Keratinocyte (primary cell): ENCODE data around the gene SLC25A11. TPM values are rescaled to one million over a fixed set of nuclear protein-coding genes. Genes with fewer than 3 reads are reported as not detected.

ENCODE experiments used
- DNase-seq: peaks from one replicate; pipeline ENCODE4 v3.0.0-alpha.2; 2011; ENCODE audit warnings: low read depth, missing footprints, low spot score
- FAIRE-seq: peaks from 2 replicates; lab custom pipeline; 2011; peaks lifted over from hg19 to GRCh38; lab: Jason Lieb, UNC
- H2AFZ ChIP-seq: 2 replicates; pipeline ENCODE4 v1.6.0; 2012; ENCODE audit warnings: low read length, control low read depth, inconsistent platforms; ENCODE audit not compliant: control insufficient read depth
- H3K27ac ChIP-seq: 2 replicates; pipeline ENCODE4 v1.5.1; 2011; ENCODE audit warnings: low read length; ENCODE audit not compliant: control insufficient read depth, insufficient read depth
- H3K27me3 ChIP-seq: 3 replicates; pipeline ENCODE4 v1.6.0; 2011; ENCODE audit warnings: low read length; ENCODE audit not compliant: control insufficient read depth, insufficient read depth; ENCODE audit errors: extremely low read depth
- H3K36me3 ChIP-seq, 2 experiments: 2 replicates in 1 of 2; 3 replicates in 1 of 2; pipeline ENCODE4 v1.5.1; 2011; ENCODE audit warnings: low read length in 2 of 2, mild to moderate bottlenecking in 1 of 2; ENCODE audit not compliant: control insufficient read depth in 2 of 2, insufficient read depth in 2 of 2; ENCODE audit errors: extremely low read depth in 1 of 2
- H3K4me1 ChIP-seq: 3 replicates; pipeline ENCODE4 v1.5.1; 2011; ENCODE audit warnings: low read length; ENCODE audit not compliant: control insufficient read depth, insufficient read depth; ENCODE audit errors: extremely low read depth
- H3K4me2 ChIP-seq: 3 replicates; pipeline ENCODE4 v1.6.0; 2011; ENCODE audit warnings: low read depth, low read length; ENCODE audit not compliant: control insufficient read depth, insufficient read depth; ENCODE audit errors: extremely low read depth
- H3K4me3 ChIP-seq, 3 experiments: fragments of 200-600 bp in 1 of 3; sonication (generic) in 1 of 3; 2 replicates in 2 of 3; 3 replicates in 1 of 3; pipeline ENCODE4 v1.5.1; 2011 to 2016; ENCODE audit warnings: low read length in 3 of 3, mild to moderate bottlenecking in 3 of 3, control low read depth in 2 of 3, inconsistent platforms in 1 of 3, low read depth in 1 of 3, mixed read lengths in 1 of 3, mixed run types in 1 of 3, moderate library complexity in 1 of 3; ENCODE audit not compliant: control insufficient read depth in 2 of 3, insufficient read depth in 2 of 3; ENCODE audit errors: extremely low read depth in 1 of 3
- H3K79me2 ChIP-seq: 2 replicates; pipeline ENCODE4 v1.6.0; 2012; ENCODE audit warnings: low read length; ENCODE audit not compliant: control insufficient read depth, insufficient read depth
- H3K9ac ChIP-seq: 3 replicates; pipeline ENCODE4 v1.6.0; 2011; ENCODE audit warnings: low read length; ENCODE audit not compliant: control insufficient read depth, insufficient read depth; ENCODE audit errors: extremely low read depth
- H3K9me1 ChIP-seq: 3 replicates; pipeline ENCODE4 v1.6.0; 2011; ENCODE audit warnings: low read length; ENCODE audit not compliant: control insufficient read depth, insufficient read depth; ENCODE audit errors: extremely low read depth
- H3K9me3 ChIP-seq: 2 replicates; pipeline ENCODE4 v1.5.1; 2012; ENCODE audit warnings: low read depth, low read length; ENCODE audit not compliant: control insufficient read depth
- H4K20me1 ChIP-seq: 3 replicates; pipeline ENCODE4 v1.6.0; 2011; ENCODE audit warnings: low read length; ENCODE audit not compliant: control insufficient read depth, insufficient read depth; ENCODE audit errors: extremely low read depth
- EZH2 ChIP-seq: IDR thresholded peaks from one replicate; pipeline ENCODE4 v1.6.1; 2012; ENCODE audit warnings: inconsistent platforms, mild to moderate bottlenecking, low read length, moderate library complexity
- dilution Hi-C: fragments of 300-500 bp; cut with MboI; formaldehyde crosslinking; loops from one replicate; pipeline ENCODE4 v1.7.0; 2020; ENCODE audit warnings: low sequenced_read_pairs; ENCODE audit not compliant: extremely low pct_ligation_motif_present
- polyA plus RNA-seq, 5 experiments: library from polyadenylated mRNA; depleted of rRNA in 3 of 5; stranded (reverse) in 3 of 5; stranded (forward) in 1 of 5; unstranded in 1 of 5; fragments of >200 nt; gene quantifications; 1 replicate in 1 of 5; 2 replicates in 3 of 5; 3 replicates in 1 of 5; pipeline versions ENCODE4 v1.2.1 to v1.2.3, GENCODE V29; 2011 to 2012; ENCODE audit warnings: missing spikeins in 2 of 5, low read depth in 1 of 5, low replicate concordance in 1 of 5
- TF ChIP-seq, protein P1 (sequence below), 3 experiments: IDR thresholded peaks in 1 of 3; conservative IDR thresholded peaks in 1 of 3; optimal IDR thresholded peaks in 1 of 3; 2 replicates in 2 of 3; 3 replicates in 1 of 3; pipeline versions ENCODE3 to v1.5.1; 2011; ENCODE audit warnings: low read length in 3 of 3, mild to moderate bottlenecking in 3 of 3, moderate library complexity in 2 of 3, control low read depth in 1 of 3, inconsistent platforms in 1 of 3; ENCODE audit not compliant: insufficient read depth in 2 of 3; ENCODE audit errors: extremely low read depth in 1 of 3

SLC25A11 gene
- polyA plus RNA-seq, 1 donor (not counting 4 experiments of a cell fraction or from before 2014, with no cell fraction given): 33.8 TPM

DNA sequence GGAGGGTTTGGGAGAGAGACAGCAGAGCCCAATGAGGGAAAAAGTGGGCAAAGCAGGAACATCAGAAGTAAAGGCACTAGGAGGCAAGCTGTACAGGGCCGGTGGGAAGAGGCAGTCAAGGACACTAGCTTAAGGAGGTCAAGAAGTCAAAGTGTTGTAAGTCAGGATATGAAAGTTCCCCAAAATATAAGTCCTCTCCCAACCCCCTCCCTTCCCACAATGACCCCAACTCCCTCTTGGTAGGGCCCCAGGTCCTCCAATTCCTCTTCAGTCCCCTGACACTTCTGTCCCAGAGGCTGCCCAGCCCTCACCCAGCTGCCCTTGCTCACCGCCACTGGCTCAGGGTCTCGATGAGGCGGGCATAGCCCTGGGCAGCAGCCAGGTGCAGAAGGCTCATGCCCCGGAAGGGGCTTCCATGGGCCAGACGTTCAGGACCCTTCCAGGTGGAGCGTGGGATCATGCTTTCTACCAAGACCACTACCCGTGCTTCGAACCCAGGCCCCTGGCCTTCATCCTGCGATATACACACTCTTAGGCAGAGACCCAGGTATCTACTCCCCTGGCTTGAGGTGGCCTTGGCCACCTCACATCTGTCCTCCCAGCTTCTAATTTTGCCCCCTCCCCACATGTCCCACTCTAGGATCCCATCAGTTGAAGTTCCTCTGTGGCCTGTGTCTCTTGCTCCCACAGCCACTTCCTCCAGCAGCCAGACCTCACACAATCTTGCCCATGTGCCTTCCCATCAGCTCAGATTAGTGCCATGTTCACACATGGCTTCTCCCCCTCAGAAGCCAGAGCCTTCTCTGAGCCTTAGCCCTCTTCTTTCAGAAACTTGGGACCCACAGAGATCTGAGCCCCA lies 33.6 kb upstream of the SLC25A11 start:
- no peak for FAIRE-seq

DNA sequence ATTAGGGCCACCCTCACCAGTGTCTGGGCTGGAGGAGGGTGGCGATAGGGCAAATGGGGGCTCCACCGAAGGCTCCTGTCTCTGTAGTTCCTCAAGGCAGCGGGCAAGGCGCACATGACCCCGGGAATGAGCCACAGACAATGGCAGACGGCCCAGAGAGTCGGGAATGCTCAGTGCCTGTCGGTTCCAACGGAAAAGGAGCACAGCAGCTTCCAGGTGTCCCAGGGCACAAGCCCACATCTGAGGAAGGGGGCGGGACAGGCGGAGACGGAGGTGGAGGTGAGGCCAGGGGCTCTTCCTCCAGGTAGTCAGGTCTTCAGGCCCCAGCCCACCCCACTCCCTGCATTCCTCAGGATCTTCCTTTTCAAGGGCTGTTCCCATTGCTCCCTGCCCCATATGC lies 32.9 kb upstream of the SLC25A11 start:
- Histone ChIP-seq H3K27ac (no peak overlapping the region), H3K4me2 (no peak overlapping the region), H4K20me1 (no peaks in the 10 kb centered on the region), H3K79me2 (no peaks in the 10 kb centered on the region), H3K9me3 (no peaks in the 10 kb centered on the region), H3K27me3 (no peaks in the 10 kb centered on the region), H2AFZ (no peak overlapping the region), H3K4me1 (peaks cover 20% of the 10 kb centered on the region), H3K9me1 (no peaks in the 10 kb centered on the region), H3K4me3 (no peak overlapping the region), H3K36me3 (peaks cover 29 to 48% of the 10 kb centered on the region in 2 experiments), H3K9ac (no peak overlapping the region)
- TF ChIP-seq, protein P1, sequence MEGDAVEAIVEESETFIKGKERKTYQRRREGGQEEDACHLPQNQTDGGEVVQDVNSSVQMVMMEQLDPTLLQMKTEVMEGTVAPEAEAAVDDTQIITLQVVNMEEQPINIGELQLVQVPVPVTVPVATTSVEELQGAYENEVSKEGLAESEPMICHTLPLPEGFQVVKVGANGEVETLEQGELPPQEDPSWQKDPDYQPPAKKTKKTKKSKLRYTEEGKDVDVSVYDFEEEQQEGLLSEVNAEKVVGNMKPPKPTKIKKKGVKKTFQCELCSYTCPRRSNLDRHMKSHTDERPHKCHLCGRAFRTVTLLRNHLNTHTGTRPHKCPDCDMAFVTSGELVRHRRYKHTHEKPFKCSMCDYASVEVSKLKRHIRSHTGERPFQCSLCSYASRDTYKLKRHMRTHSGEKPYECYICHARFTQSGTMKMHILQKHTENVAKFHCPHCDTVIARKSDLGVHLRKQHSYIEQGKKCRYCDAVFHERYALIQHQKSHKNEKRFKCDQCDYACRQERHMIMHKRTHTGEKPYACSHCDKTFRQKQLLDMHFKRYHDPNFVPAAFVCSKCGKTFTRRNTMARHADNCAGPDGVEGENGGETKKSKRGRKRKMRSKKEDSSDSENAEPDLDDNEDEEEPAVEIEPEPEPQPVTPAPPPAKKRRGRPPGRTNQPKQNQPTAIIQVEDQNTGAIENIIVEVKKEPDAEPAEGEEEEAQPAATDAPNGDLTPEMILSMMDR (optimal IDR thresholded peaks at IDR 0.05 in 1 of 3, IDR thresholded peaks at IDR 0.05 in 1 of 3, conservative IDR thresholded peaks at IDR 0.05 in 1 of 3; ENCODE audit: extremely low read depth in 1 of 3, insufficient read depth in 2 of 3, low read length in 3 of 3): no peak
- TF ChIP-seq EZH2: no peak
- FAIRE-seq (no peak), DNase-seq (no peak)
- dilution Hi-C loops: no loop called here

More for the DNA sequence above, 33.6 kb upstream of the SLC25A11 start:
- H3K4me1 ChIP-seq: peaks cover 13% of the 10 kb centered on the region
- dilution Hi-C loops: no loop called here
- TF ChIP-seq, protein P1 (optimal IDR thresholded peaks at IDR 0.05 in 1 of 3, IDR thresholded peaks at IDR 0.05 in 1 of 3, conservative IDR thresholded peaks at IDR 0.05 in 1 of 3; ENCODE audit: extremely low read depth in 1 of 3, insufficient read depth in 2 of 3, low read length in 3 of 3): no peak
- TF ChIP-seq EZH2: no peak
- H3K9me3 ChIP-seq: no peaks in the 10 kb centered on the region
- H2AFZ ChIP-seq: no peak overlapping the region
- H3K79me2 ChIP-seq: no peaks in the 10 kb centered on the region
- no peak overlapping the region for H3K9ac ChIP-seq
- no peak overlapping the region for H3K27ac ChIP-seq
- H3K4me2 ChIP-seq: no peak overlapping the region
- peaks cover 36 to 52% of the 10 kb centered on the region in 2 experiments for H3K36me3 ChIP-seq
- DNase-seq: no peak
- H3K4me3 ChIP-seq: no peak overlapping the region
- H3K9me1 ChIP-seq: no peaks in the 10 kb centered on the region
- no peaks in the 10 kb centered on the region for H4K20me1 ChIP-seq
- H3K27me3 ChIP-seq: no peaks in the 10 kb centered on the region
